ENCODE data around the gene IGF2BP1. TPM values are rescaled to one million over a fixed set of nuclear protein-coding genes. Genes with fewer than 3 reads are reported as not detected.
"Not testable (repeated sequence)": the region's sequence is repeated elsewhere in the genome, so short reads cannot be mapped to it uniquely, and the experiment has no call there.

The IGF2BP1 gene
- total RNA-seq, 1 experiment from 2014 or later = 434 TPM

DNA sequence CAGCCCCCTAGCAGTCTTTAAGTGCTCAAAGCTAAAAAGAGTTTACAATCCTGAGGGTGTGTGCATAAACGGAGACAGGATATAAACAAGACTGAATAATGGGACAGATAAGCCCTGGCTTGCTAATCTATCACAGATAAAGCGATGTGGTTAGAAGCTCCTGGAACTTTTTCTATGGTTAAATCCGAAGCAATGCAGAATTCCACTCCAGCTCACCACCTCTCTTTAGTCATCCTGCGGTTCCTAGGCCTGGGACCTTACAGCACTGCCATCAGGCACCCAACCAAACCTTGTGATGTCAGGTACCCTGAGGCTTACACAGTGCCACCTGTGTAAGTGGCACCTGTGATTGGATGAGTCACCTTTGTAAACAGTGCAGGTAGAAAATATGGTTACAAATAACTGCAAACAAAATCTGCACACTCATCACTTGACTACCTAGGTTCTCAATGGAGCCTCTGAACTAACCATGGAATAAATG is 103.9 kb downstream of the IGF2BP1 start:
- no peak overlapping the region for H2AFZ ChIP-seq (ENCODE audit: low read length)

DNA sequence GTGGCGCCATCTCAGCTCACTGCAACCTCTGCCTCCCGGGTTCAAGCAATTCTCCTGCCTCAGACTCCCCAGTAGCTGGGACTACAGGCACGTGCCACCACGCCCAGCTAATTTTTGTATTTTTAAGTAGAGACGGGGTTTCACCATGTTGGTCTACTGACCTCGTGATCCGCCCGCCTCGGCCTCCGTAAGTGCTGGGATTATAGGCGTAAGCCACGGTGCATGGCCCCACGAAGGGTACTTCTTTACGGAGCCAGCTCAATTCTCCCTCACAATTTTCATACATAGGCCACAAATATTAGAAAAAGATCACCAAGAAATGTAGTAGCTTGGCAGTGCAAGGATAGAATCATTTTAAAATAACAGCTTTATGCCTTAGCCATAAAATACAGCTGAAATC is 106.2 kb downstream of the IGF2BP1 start:
- not testable (repeated sequence) for H3K9me3 Mint-ChIP-seq; H3K23me2 ChIP-seq (ENCODE audit: insufficient read length, low read depth, low read length, poor library complexity, severe bottlenecking); H4K20me1 ChIP-seq (ENCODE audit: control insufficient read depth, insufficient read depth, insufficient read length); H2BK15ac ChIP-seq (ENCODE audit: low read depth, low read length); H2BK120ac ChIP-seq (ENCODE audit: low read depth, low read length, poor library complexity, severe bottlenecking); H3K27ac ChIP-seq (ENCODE audit: insufficient read length, low read depth, low read length); H3K27ac Mint-ChIP-seq; H3K36me3 Mint-ChIP-seq (ENCODE audit: insufficient read depth in 1 of 3, low read depth in 3 of 3); H3K56ac ChIP-seq (ENCODE audit: insufficient read length, low read depth, low read length); H3K9me3 ChIP-seq (ENCODE audit: control insufficient read depth, low read depth, low read length); H3K79me1 ChIP-seq (ENCODE audit: insufficient read depth, low read depth, low read length, poor library complexity, severe bottlenecking); H4K91ac ChIP-seq (ENCODE audit: insufficient read length, low read depth, low read length); H3K4me1 ChIP-seq (ENCODE audit: insufficient read depth, low read length); H3K4me2 ChIP-seq (ENCODE audit: insufficient read depth, insufficient read length, low read length); H3T11ph ChIP-seq (ENCODE audit: low read length); H3K27me3 ChIP-seq (ENCODE audit: insufficient read depth, low read length); H3K27me3 Mint-ChIP-seq (ENCODE audit: low read depth); H2BK20ac ChIP-seq (ENCODE audit: low read depth, low read length, poor library complexity, severe bottlenecking); H3K4me3 Mint-ChIP-seq; H2BK5ac ChIP-seq (ENCODE audit: insufficient read length, low read length); H2AFZ ChIP-seq (ENCODE audit: low read length); DNase-seq; H3K4ac ChIP-seq (ENCODE audit: low read depth, low read length); H3K18ac ChIP-seq (ENCODE audit: insufficient read length, low read depth, low read length); H2BK12ac ChIP-seq (ENCODE audit: insufficient read length, low read depth, low read length); H3K79me2 ChIP-seq (ENCODE audit: insufficient read depth, low read length); H2AK5ac ChIP-seq (ENCODE audit: insufficient read length, low read length); H3K23ac ChIP-seq (ENCODE audit: insufficient read length, low read depth, low read length); H4K5ac ChIP-seq (ENCODE audit: insufficient read length, low read depth, low read length); H3K14ac ChIP-seq (ENCODE audit: insufficient read depth, low read length); H3K9ac ChIP-seq (ENCODE audit: extremely low read depth, insufficient read length, low read length); H4K8ac ChIP-seq (replicated peaks; ENCODE audit: insufficient read length, low read depth, low read length)
- no CpG with 5 or more reads among the region's 14 CpGs for WGBS (ENCODE audit: extremely low coverage, insufficient read length, low lambda C conversion rate)
- peaks cover 18 to 23% of the 10 kb centered on the region in 2 experiments for H3K4me1 Mint-ChIP-seq

More for the DNA sequence above, 103.9 kb downstream of the IGF2BP1 start:
- Histone ChIP-seq H2BK20ac (ENCODE audit: low read depth, low read length, poor library complexity, severe bottlenecking) (no peak overlapping the region), H3K79me2 (ENCODE audit: insufficient read depth, low read length) (no peaks in the 10 kb centered on the region), H3K9ac (ENCODE audit: extremely low read depth, insufficient read length, low read length) (no peak overlapping the region), H3K27me3 (ENCODE audit: insufficient read depth, low read length) (no peaks in the 10 kb centered on the region), H3K4ac (ENCODE audit: low read depth, low read length) (no peak overlapping the region), H4K5ac (ENCODE audit: insufficient read length, low read depth, low read length) (no peak overlapping the region), H2AK5ac (ENCODE audit: insufficient read length, low read length) (no peak overlapping the region), H3K4me1 (ENCODE audit: insufficient read depth, low read length) (no peaks in the 10 kb centered on the region), H2BK120ac (ENCODE audit: low read depth, low read length, poor library complexity, severe bottlenecking) (no peak overlapping the region), H2BK12ac (ENCODE audit: insufficient read length, low read depth, low read length) (no peak overlapping the region), H3K56ac (ENCODE audit: insufficient read length, low read depth, low read length) (no peak overlapping the region), H3K18ac (ENCODE audit: insufficient read length, low read depth, low read length) (no peak overlapping the region), H3T11ph (ENCODE audit: low read length) (no peak overlapping the region), H2BK15ac (ENCODE audit: low read depth, low read length) (no peak overlapping the region), H3K4me2 (ENCODE audit: insufficient read depth, insufficient read length, low read length) (no peak overlapping the region), H3K79me1 (ENCODE audit: insufficient read depth, low read depth, low read length, poor library complexity, severe bottlenecking) (no peaks in the 10 kb centered on the region), H4K91ac (ENCODE audit: insufficient read length, low read depth, low read length) (no peak overlapping the region), H3K23ac (ENCODE audit: insufficient read length, low read depth, low read length) (no peak overlapping the region), H3K27ac (ENCODE audit: insufficient read length, low read depth, low read length) (no peak overlapping the region), H3K9me3 (ENCODE audit: control insufficient read depth, low read depth, low read length) (no peaks in the 10 kb centered on the region), H3K23me2 (ENCODE audit: insufficient read length, low read depth, low read length, poor library complexity, severe bottlenecking) (no peaks in the 10 kb centered on the region), H2BK5ac (ENCODE audit: insufficient read length, low read length) (no peak overlapping the region), H3K14ac (ENCODE audit: insufficient read depth, low read length) (no peak overlapping the region), H4K20me1 (ENCODE audit: control insufficient read depth, insufficient read depth, insufficient read length) (no peaks in the 10 kb centered on the region), H4K8ac (replicated peaks; ENCODE audit: insufficient read length, low read depth, low read length) (no peak overlapping the region)
- WGBS (ENCODE audit: extremely low coverage, insufficient read length, low lambda C conversion rate) = no CpG with 5 or more reads among the region's 4 CpGs
- Mint-ChIP-seq H3K9me3 (no peaks in the 10 kb centered on the region; a peak in 1 of 5 replicates), H3K4me3 (no peak overlapping the region), H3K36me3 (ENCODE audit: insufficient read depth in 1 of 3, low read depth in 3 of 3) (no peaks in the 10 kb centered on the region), H3K27me3 (ENCODE audit: low read depth) (no peaks in the 10 kb centered on the region), H3K4me1 (peaks cover 2 to 3% of the 10 kb centered on the region in 2 experiments; a peak in 1 of 4 replicates), H3K27ac (no peak overlapping the region)
- no peak for DNase-seq
- TF ChIP-seq, protein P1, sequence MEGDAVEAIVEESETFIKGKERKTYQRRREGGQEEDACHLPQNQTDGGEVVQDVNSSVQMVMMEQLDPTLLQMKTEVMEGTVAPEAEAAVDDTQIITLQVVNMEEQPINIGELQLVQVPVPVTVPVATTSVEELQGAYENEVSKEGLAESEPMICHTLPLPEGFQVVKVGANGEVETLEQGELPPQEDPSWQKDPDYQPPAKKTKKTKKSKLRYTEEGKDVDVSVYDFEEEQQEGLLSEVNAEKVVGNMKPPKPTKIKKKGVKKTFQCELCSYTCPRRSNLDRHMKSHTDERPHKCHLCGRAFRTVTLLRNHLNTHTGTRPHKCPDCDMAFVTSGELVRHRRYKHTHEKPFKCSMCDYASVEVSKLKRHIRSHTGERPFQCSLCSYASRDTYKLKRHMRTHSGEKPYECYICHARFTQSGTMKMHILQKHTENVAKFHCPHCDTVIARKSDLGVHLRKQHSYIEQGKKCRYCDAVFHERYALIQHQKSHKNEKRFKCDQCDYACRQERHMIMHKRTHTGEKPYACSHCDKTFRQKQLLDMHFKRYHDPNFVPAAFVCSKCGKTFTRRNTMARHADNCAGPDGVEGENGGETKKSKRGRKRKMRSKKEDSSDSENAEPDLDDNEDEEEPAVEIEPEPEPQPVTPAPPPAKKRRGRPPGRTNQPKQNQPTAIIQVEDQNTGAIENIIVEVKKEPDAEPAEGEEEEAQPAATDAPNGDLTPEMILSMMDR (conservative IDR thresholded peaks at IDR 0.05) = no peak

Measured in H9 (cell line).